Endothelial cell of umbilical vein (primary cell): ENCODE results near the gene PRF1. TPM values are rescaled to one million over a fixed set of nuclear protein-coding genes. Genes with fewer than 3 reads are reported as not detected.

Source experiments
- BruUV-seq: library from RNA; stranded (reverse); fragments of 400-500 nt; replicated peaks from 2 replicates; lab custom pipeline; 2021; lab: Mats Ljungman, UMichigan
- CTCF ChIA-PET: fragments of 300-600, 350-600 bp; sonication (Branson Sonifier 250); formaldehyde crosslinking; loops from one replicate; lab custom pipeline; 2021; ENCODE audit warnings: antibody characterized with exemption, inconsistent platforms; lab: Charles Lee
- POLR2A ChIA-PET: fragments of 300-600, 350-600 bp; sonication (Branson Sonifier 250); formaldehyde crosslinking; loops from one replicate; lab custom pipeline; 2021; ENCODE audit warnings: antibody characterized with exemption, inconsistent platforms; lab: Charles Lee
- DNase-seq: peaks from one replicate; pipeline ENCODE4 v3.0.0-alpha.2; 2011; ENCODE audit warnings: low read depth, low spot score
- FAIRE-seq: peaks from 2 replicates; lab custom pipeline; 2011; peaks lifted over from hg19 to GRCh38; lab: Jason Lieb, UNC
- H2AFZ ChIP-seq: 2 replicates; pipeline ENCODE4 v1.6.0; 2012; ENCODE audit warnings: low read depth, low read length, control low read depth, inconsistent platforms
- H3K27ac ChIP-seq: 2 replicates; pipeline ENCODE4 v1.5.1; 2011; ENCODE audit warnings: low read depth, mild to moderate bottlenecking, control low read depth, low read length, moderate library complexity; ENCODE audit not compliant: insufficient read depth
- H3K27me3 ChIP-seq, 2 experiments: 2 replicates each; pipeline versions ENCODE4 v1.6.0 to v1.6.1; 2011; ENCODE audit warnings: low read length in 2 of 2, mixed read lengths in 1 of 2; ENCODE audit not compliant: control insufficient read depth in 2 of 2, insufficient read depth in 2 of 2
- H3K36me3 ChIP-seq, 2 experiments: 2 replicates in 1 of 2; 3 replicates in 1 of 2; pipeline ENCODE4 v1.5.1; 2011; ENCODE audit warnings: low read length in 2 of 2, mild to moderate bottlenecking in 1 of 2, moderate library complexity in 1 of 2; ENCODE audit not compliant: control insufficient read depth in 2 of 2, insufficient read depth in 2 of 2; ENCODE audit errors: extremely low read depth in 1 of 2
- H3K4me1 ChIP-seq: 3 replicates; pipeline ENCODE4 v1.5.1; 2011; ENCODE audit warnings: mild to moderate bottlenecking, low read length; ENCODE audit not compliant: control insufficient read depth, insufficient read depth; ENCODE audit errors: extremely low read depth
- H3K4me2 ChIP-seq: 2 replicates; pipeline ENCODE4 v1.6.1; 2011; ENCODE audit warnings: low read length, control low read depth, mixed read lengths; ENCODE audit not compliant: insufficient read depth
- H3K4me3 ChIP-seq, 3 experiments: fragments of 200-600 bp in 1 of 3; sonication (generic), shearing (Covaris generic) in 1 of 3; replicated peaks in 1 of 3; 2 replicates each; pipeline ENCODE4 v1.5.1; 2011 to 2016; ENCODE audit warnings: control low read depth in 3 of 3, low read length in 3 of 3, mild to moderate bottlenecking in 2 of 3, inconsistent platforms in 1 of 3, low read depth in 1 of 3, moderate library complexity in 1 of 3; ENCODE audit not compliant: insufficient read depth in 1 of 3
- H3K79me2 ChIP-seq: 2 replicates; pipeline ENCODE4 v1.6.0; 2012; ENCODE audit warnings: low read length, inconsistent platforms; ENCODE audit not compliant: control insufficient read depth, insufficient read depth
- H3K9ac ChIP-seq: replicated peaks from 2 replicates; pipeline ENCODE3; 2011; ENCODE audit warnings: low read length, control low read depth; ENCODE audit not compliant: insufficient read depth; ENCODE audit errors: extremely low read depth
- H3K9me1 ChIP-seq: replicated peaks from 3 replicates; pipeline ENCODE4 v1.6.0; 2011; ENCODE audit warnings: mild to moderate bottlenecking, low read length; ENCODE audit not compliant: control insufficient read depth, insufficient read depth; ENCODE audit errors: extremely low read depth
- H3K9me3 ChIP-seq: replicated peaks from 2 replicates; pipeline ENCODE4 v1.5.1; 2012; ENCODE audit warnings: low read length, inconsistent platforms; ENCODE audit not compliant: control insufficient read depth, insufficient read depth
- H4K20me1 ChIP-seq: replicated peaks from 2 replicates; pipeline ENCODE3; 2011; ENCODE audit warnings: mild to moderate bottlenecking, low read length; ENCODE audit not compliant: control insufficient read depth, insufficient read depth; ENCODE audit errors: extremely low read depth
- CTCF ChIP-seq, 2 donors: IDR thresholded peaks; 1 replicate in 1 of 2; 2 replicates in 1 of 2; pipeline ENCODE4 v1.5.1; 2011; ENCODE audit warnings: low read length in 2 of 2, mild to moderate bottlenecking in 2 of 2, moderate library complexity in 2 of 2, control low read depth in 1 of 2, inconsistent platforms in 1 of 2, low read depth in 1 of 2; ENCODE audit not compliant: insufficient read depth in 1 of 2; ENCODE audit errors: extremely low read depth in 1 of 2
- JUN ChIP-seq: IDR thresholded peaks from 2 replicates; pipeline ENCODE4 v1.6.1; 2011; ENCODE audit warnings: borderline replicate concordance, low read depth; ENCODE audit not compliant: insufficient read length, insufficient read depth
- MAX ChIP-seq: IDR thresholded peaks from 2 replicates; pipeline ENCODE4 v1.6.1; 2011; ENCODE audit not compliant: insufficient read depth, insufficient read length
- MYC ChIP-seq: IDR thresholded peaks from one replicate; pipeline ENCODE4 v1.6.1; 2011; ENCODE audit warnings: mild to moderate bottlenecking, low read depth, low read length
- POLR2A ChIP-seq: IDR thresholded peaks from 2 replicates; pipeline ENCODE4 v1.6.1; 2012; ENCODE audit warnings: low read depth, mild to moderate bottlenecking, control low read depth, low read length
- POLR2AphosphoS5 ChIP-seq: IDR thresholded peaks from 2 replicates; pipeline ENCODE4 v1.6.1; 2012; ENCODE audit warnings: low read depth, mild to moderate bottlenecking, control low read depth, low read length, moderate library complexity; ENCODE audit not compliant: insufficient read depth
- dilution Hi-C: fragments of 300-500 bp; cut with MboI; formaldehyde crosslinking; loops from one replicate; pipeline ENCODE4 v1.15.0; 2019; ENCODE audit warnings: low sequenced_read_pairs; ENCODE audit not compliant: extremely low pct_ligation_motif_present
- intact Hi-C: fragments of 100-400 bp; cut with micrococcal nuclease; formaldehyde crosslinking; loops from one replicate; pipeline ENCODE4 v1.10.0; 2022
- polyA plus RNA-seq, 4 experiments: library from polyadenylated mRNA; depleted of rRNA in 3 of 4; stranded (reverse) in 3 of 4; unstranded in 1 of 4; fragments of >200 nt; gene quantifications; 2 replicates each; pipeline versions ENCODE4 v1.2.1 to v1.2.3, GENCODE V29; 2011 to 2012; ENCODE audit warnings: missing spikeins in 1 of 4
- total RNA-seq: library from RNA; stranded (reverse); gene quantifications from 2 replicates; pipeline ENCODE4 v1.2.3, GENCODE V29; 2021

PRF1 gene
- total and polyA plus RNA-seq, 2 donors (not counting 3 experiments of a cell fraction or from before 2014, with no cell fraction given), result not detected

GRCh38 chr10:70588859-70589570 lies 13.5 kb downstream of the PRF1 start:
- dilution Hi-C loops (no loop called here), intact Hi-C loops (no loop called here)
- no peak overlapping the region for H3K4me2 ChIP-seq
- H3K79me2 ChIP-seq, result no peaks in the 10 kb centered on the region
- no peaks in the 10 kb centered on the region for H4K20me1 ChIP-seq
- BruUV-seq, result no TSS peak
- DNase-seq (no peak), FAIRE-seq (no peak)
- H2AFZ ChIP-seq, result no peak overlapping the region
- POLR2A ChIA-PET, result no interaction called here
- H3K9ac ChIP-seq, result no peak overlapping the region
- no peak overlapping the region for H3K27ac ChIP-seq
- peaks cover 2 to 7% of the 10 kb centered on the region in 2 experiments for H3K27me3 ChIP-seq
- H3K4me3 ChIP-seq, result no peak overlapping the region
- TF ChIP-seq JUN, result no peak
- no peak for TF ChIP-seq POLR2A
- TF ChIP-seq CTCF (IDR thresholded peaks at IDR 0.05; ENCODE audit: extremely low read depth in 1 of 2, insufficient read depth in 1 of 2, low read depth in 1 of 2, low read length in 2 of 2), result no peak
- TF ChIP-seq MAX, result no peak
- TF ChIP-seq POLR2AphosphoS5, result no peak
- TF ChIP-seq MYC, result no peak
- no peaks in the 10 kb centered on the region for H3K9me1 ChIP-seq
- CTCF ChIA-PET, result interaction anchor here (0.8 kb wide), 1 partner anchor 40 kb away, joined by 3 read pairs; no protein-coding TSS in a partner anchor
- no peaks in the 10 kb centered on the region for H3K4me1 ChIP-seq
- H3K9me3 ChIP-seq, result no peaks in the 10 kb centered on the region
- H3K36me3 ChIP-seq, result no peaks in the 10 kb centered on the region
